Measurements from ENCODE around the gene EEF1AKMT2. TPM values are rescaled to one million over a fixed set of nuclear protein-coding genes. Genes with fewer than 3 reads are reported as not detected.

EEF1AKMT2 gene
- total and polyA plus RNA-seq, 10 donors: 15.3 to 27.1 (median 17.2) TPM

DNA sequence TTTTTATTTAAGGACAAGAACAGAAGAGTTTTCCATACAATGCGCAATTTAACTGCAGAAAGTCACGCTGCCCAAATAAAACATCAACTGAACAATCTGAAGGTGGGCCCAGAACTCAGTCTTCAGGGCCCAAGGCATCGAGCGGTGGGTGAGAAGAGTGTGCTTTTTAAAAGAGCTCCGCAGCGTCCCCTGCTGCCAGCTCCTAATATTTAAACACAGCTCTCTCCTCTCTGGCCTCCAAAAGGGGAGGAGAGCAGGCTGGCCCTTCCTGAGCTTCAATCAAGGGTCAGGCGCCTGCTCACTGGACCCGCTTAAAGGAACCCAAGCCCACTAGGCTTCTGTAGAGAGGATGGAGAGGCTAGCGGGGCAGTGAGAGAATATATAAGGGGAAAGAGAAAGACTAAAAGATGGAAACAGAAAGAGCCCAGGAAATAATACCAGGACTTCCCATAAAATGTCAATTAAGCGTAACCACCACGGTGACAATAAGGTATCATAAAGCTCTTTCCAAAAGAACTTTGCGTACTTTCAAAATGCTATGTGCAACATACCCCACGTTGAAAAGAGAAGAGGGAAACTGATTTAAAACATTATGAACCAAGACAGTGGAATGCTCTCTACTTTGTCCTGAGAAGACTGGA, 50.3 kb downstream of the EEF1AKMT2 start:
- Histone ChIP-seq H3K9me3 (no peaks in the 10 kb centered on the region), H3K27ac (peak overlapping the region; percentile 73 to 95 (median 90)), H3K4me3 (peak overlapping the region in 7 of 8 donors; percentile 75 to 89 (median 84)), H3K36me3 (peaks cover 0 to 4% (median 0%) of the 10 kb centered on the region in 6 donors), H3K27me3 (replicated peaks in 1 of 7) (no peaks in the 10 kb centered on the region), H3K4me1 (peaks cover 63 to 86% (median 75%) of the 10 kb centered on the region in 6 donors)
- WGBS, 5 donors: 21 to 26% (median 22%) methylated on average over 13 of the region's 13 CpGs
- intact Hi-C loops (cut with DNase I; ENCODE audit: low total_unique reads): loop anchor here (5.0 to 10.0 kb wide), 2 partner anchors 97 to 209 kb away; no protein-coding TSS in a partner anchor
- peak; percentile 91 for DNase-seq
- TF ChIP-seq CTCF (IDR thresholded peaks at IDR 0.05 in 8 of 11, conservative IDR thresholded peaks at IDR 0.05 in 3 of 11): peak; percentile 71 to 95 (median 84)
- TF ChIP-seq POLR2A (IDR thresholded peaks at IDR 0.05): no peak
- peak in 2 of 3 donors; percentile 58 to 59 for TF ChIP-seq POLR2AphosphoS5 (IDR thresholded peaks at IDR 0.05)

GRCh38 chr10:124740369-124741280, 51.1 kb downstream of the EEF1AKMT2 start:
- no peaks in the 10 kb centered on the region for H3K27me3 ChIP-seq (replicated peaks in 1 of 7)
- H3K4me1 ChIP-seq: peaks cover 70 to 92% (median 82%) of the 10 kb centered on the region in 6 donors
- H3K36me3 ChIP-seq: peaks cover 0 to 8% (median 0%) of the 10 kb centered on the region in 6 donors
- no peak for TF ChIP-seq CTCF (IDR thresholded peaks at IDR 0.05 in 8 of 11, conservative IDR thresholded peaks at IDR 0.05 in 3 of 11)
- no peak for TF ChIP-seq POLR2A (IDR thresholded peaks at IDR 0.05)
- TF ChIP-seq POLR2AphosphoS5 (IDR thresholded peaks at IDR 0.05): peak; percentile 50 to 65 (median 64)
- WGBS, 5 donors: 19 to 26% (median 21%) methylated on average over 18 of the region's 18 CpGs
- peak; percentile 92 for DNase-seq
- H3K4me3 ChIP-seq: peak overlapping the region in 6 of 8 donors; percentile 11 to 89 (median 84)
- intact Hi-C loops (cut with DNase I; ENCODE audit: low total_unique reads): loop anchor here (5.0 to 10.0 kb wide), 2 partner anchors 96 to 208 kb away; no protein-coding TSS in a partner anchor
- H3K9me3 ChIP-seq: no peaks in the 10 kb centered on the region
- peak overlapping the region; percentile 73 to 95 (median 90) for H3K27ac ChIP-seq

GRCh38 chr10:124739986-124740368, 51.7 kb downstream of the EEF1AKMT2 start:
- intact Hi-C loops (cut with DNase I; ENCODE audit: low total_unique reads): loop anchor here (5.0 to 10.0 kb wide), 2 partner anchors 95 to 208 kb away; no protein-coding TSS in a partner anchor
- 42 to 56% (median 45%) methylated on average over 7 of the region's 7 CpGs for WGBS, 5 donors
- H3K27ac ChIP-seq: peak overlapping the region; percentile 73 to 95 (median 90)
- TF ChIP-seq POLR2AphosphoS5 (IDR thresholded peaks at IDR 0.05) (no peak), CTCF (IDR thresholded peaks at IDR 0.05 in 8 of 11, conservative IDR thresholded peaks at IDR 0.05 in 3 of 11) (no peak), POLR2A (IDR thresholded peaks at IDR 0.05) (no peak)
- H3K36me3 ChIP-seq: peaks cover 0 to 9% (median 0%) of the 10 kb centered on the region in 6 donors
- H3K4me1 ChIP-seq: peaks cover 74 to 92% (median 82%) of the 10 kb centered on the region in 6 donors
- no peaks in the 10 kb centered on the region for H3K27me3 ChIP-seq (replicated peaks in 1 of 7)
- no peak for DNase-seq
- no peaks in the 10 kb centered on the region for H3K9me3 ChIP-seq
- peak overlapping the region in 3 of 8 donors; percentile 84 to 89 (median 84) for H3K4me3 ChIP-seq
